GM18867 (cell line): ENCODE results near the gene ENPP6.
"Not testable (repeated sequence)": the region's sequence is repeated elsewhere in the genome, so short reads cannot be mapped to it uniquely, and the experiment has no call there.

Experiments used
- ATAC-seq: cut with Tn5 transposase; IDR thresholded peaks from one replicate; pipeline ENCODE4 v1.9.1; 2021; ENCODE audit warnings: mild to moderate bottlenecking, moderate library complexity; ENCODE audit not compliant: unreplicated experiment

The ENPP6 gene

GRCh38 chr4:184066584-184067300 is 150.9 kb downstream of the ENPP6 start:
- ATAC-seq: no peak

- no peak for ATAC-seq
Observed at GRCh38 chr4:184064877-184065276, 152.8 kb downstream of the ENPP6 start.

GRCh38 chr4:184062769-184063168 is 154.9 kb downstream of the ENPP6 start:
- ATAC-seq: no peak

GRCh38 chr4:184061582-184061981 is 156.1 kb downstream of the ENPP6 start:
- no peak for ATAC-seq

- ATAC-seq: no peak
Observed at GRCh38 chr4:184059099-184059498, 158.6 kb downstream of the ENPP6 start.

- ATAC-seq: no peak
Observed at GRCh38 chr4:184058026-184058425, 159.6 kb downstream of the ENPP6 start.

GRCh38 chr4:184056877-184057276 is 160.8 kb downstream of the ENPP6 start:
- no peak for ATAC-seq

- ATAC-seq: no peak
Observed at GRCh38 chr4:184053434-184053833, 164.2 kb downstream of the ENPP6 start.

GRCh38 chr4:184052616-184053015 is 165.1 kb downstream of the ENPP6 start:
- ATAC-seq: no peak

- ATAC-seq: not testable (repeated sequence)
Observed at GRCh38 chr4:184051262-184051661, 166.4 kb downstream of the ENPP6 start.

GRCh38 chr4:184046148-184046547 is 171.5 kb downstream of the ENPP6 start:
- no peak for ATAC-seq

GRCh38 chr4:184041156-184041555 is 176.5 kb downstream of the ENPP6 start:
- no peak for ATAC-seq

GRCh38 chr4:184039963-184040383 is 177.7 kb downstream of the ENPP6 start:
- ATAC-seq: no peak
